HG03039 (cell line): ENCODE data around the gene NEU4.
"Not testable (repeated sequence)": the region's sequence is repeated elsewhere in the genome, so short reads cannot be mapped to it uniquely, and the experiment has no call there.

Source experiments
- ATAC-seq: cut with Tn5 transposase; IDR thresholded peaks from one replicate; pipeline ENCODE4 v1.9.1; 2021; ENCODE audit warnings: mild to moderate bottlenecking, moderate library complexity; ENCODE audit not compliant: unreplicated experiment

Gene NEU4

DNA sequence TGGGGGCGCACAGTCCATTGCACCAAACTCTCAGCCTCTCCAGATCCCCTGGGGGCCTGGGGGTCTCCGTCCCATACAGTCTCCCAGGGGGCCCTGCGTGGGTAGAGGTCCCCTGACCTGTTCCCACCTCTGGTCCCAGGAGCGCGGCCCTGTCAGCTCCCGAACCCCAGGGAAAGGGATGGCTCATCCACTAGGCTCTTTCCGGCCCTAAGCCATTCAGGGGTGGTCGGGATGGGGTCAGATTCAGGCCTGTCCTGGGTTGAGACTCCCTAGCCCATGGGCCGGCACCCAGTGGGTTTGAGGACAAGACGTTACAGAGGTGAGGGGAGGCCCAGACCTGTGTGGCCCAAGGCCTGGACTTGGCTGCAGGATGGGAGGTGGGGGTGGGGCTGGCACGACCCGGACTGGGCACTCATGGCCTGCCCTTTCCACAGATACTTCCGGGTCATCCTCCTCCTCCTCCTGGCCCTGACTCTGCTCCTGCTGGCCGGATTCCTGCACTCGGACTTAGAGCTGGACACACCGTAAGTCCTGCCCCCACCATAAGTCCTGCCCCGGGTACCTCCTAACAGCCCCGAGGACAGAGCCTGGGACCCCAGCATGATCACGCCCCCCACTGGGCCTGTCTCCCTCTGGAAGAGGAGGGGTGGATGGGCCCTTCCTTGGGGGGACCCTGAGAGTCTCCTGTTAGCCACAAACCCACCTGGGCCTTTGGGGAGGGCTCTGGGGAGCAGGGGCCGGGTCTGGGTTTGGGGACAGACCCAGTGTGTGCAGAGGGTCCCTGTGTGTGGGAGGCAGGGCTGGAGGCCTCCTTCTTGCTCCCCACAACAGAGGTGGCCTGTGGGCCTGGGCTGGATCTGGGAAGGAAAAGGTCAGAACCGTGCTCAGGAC lies 10.1 kb upstream of the NEU4 start:
- ATAC-seq = no peak

DNA sequence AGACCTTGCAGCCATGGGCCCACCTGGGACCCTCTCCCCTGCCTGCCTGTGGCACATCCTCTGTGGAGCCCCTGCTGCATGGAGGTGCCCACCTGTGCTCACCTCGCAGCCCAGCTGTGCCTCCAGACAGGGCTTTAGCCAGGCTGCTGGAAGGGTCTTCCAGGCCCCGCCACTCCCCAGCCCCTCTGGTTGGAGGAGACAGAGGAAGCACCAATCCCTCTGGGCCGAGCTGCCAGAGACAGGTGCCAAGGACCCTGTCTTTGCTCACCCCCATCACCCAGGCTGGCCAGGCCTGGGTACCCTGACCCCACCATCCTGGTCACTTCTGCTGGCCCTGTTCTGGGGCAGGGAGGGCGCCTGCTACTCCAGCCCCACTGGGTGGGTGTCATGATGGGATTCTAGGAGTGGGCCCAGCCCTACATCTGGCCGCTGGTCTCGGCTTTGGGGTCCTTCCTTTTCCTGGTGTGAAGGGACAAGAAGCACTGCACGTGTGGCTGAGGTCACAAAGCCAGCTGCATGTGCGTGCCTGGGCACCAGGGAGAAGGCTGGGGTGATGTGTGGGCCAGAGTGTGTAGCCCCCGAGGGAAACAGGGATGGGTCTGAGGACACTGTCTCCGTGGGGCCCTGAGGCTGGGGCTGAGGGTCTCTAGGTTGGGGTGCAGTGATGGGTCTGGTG lies 9.3 kb upstream of the NEU4 start:
- ATAC-seq = no peak

- not testable (repeated sequence) for ATAC-seq
These were observed 8.6 kb upstream of the NEU4 start for GRCh38 chr2:241800198-241800903.

DNA sequence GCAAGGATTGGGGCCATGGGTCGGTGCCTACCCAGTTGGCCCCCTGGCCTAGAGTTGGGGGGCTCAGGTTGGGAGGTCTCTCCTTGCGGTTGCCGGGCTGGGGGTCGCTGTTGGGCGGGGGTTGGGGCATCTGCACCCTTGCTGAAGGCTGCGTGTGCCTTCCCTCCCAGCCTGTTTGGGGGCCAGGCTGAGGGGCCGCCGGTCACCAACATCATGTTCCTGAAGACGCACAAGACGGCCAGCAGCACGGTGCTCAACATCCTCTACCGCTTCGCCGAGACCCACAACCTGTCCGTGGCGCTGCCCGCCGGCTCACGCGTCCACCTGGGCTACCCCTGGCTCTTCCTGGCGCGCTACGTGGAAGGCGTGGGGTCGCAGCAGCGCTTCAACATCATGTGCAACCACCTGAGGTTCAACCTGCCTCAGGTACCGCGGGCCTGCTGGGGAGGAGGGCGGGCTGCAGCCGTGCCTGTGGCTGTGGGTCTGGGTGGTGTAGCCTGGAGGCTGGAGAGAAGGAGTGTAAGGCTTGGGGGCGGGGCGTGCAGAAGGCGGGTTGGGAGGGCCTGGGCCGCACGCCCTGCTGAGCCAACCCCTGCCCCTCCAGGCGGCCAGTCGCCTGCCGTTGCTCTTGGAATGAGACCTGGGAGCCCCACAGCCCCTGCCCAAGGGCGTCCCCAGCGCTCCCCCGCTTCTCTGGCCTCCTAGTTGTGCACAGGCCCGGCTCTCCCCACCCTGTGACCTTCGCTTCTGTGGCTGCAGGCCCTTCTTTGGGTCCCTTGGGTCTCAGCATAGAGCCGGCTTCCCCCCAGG lies 7.2 kb upstream of the NEU4 start:
- no peak for ATAC-seq

- no peak for ATAC-seq
These were observed 6.3 kb upstream of the NEU4 start for GRCh38 chr2:241802421-241803318.

GRCh38 chr2:241803387-241804325 lies 5.3 kb upstream of the NEU4 start:
- ATAC-seq = no peak

- no peak for ATAC-seq
These were observed 4.4 kb upstream of the NEU4 start for GRCh38 chr2:241804326-241805229.

- ATAC-seq = not testable (repeated sequence)
These were observed 2.8 kb upstream of the NEU4 start for GRCh38 chr2:241806217-241806616.

DNA sequence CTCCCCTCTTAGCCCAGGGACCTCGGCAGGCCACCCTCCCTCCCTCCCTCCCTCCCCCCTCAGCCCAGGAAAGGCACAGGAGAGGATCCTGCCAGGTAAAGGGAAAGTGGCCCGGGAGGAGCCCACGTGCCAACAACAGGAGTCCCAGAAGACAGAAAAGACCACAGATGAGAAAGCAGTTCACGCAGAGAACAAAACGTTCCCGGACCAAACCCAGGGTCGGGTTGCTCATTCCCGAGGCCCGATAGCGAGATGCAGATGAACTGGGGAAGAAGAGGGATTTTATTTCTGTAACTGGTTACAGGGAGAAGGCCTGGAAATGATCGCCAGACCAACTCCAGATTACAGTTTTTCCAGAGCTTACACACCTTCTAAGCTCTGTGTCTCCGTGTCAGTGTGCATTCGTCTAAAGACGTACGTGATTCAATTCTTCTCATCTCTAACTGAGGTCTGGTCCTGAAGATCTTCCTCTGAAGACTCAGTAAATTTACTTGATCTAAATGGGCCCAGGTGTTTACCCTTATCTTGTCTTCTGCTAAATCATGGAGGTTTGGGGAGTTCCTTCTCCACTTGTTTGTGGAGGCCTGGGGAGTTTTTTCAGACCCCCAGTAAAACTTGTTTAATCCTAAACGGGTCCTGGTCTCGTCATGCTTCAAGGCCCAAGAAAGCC lies 807 bp upstream of the NEU4 start:
- no peak for ATAC-seq

DNA sequence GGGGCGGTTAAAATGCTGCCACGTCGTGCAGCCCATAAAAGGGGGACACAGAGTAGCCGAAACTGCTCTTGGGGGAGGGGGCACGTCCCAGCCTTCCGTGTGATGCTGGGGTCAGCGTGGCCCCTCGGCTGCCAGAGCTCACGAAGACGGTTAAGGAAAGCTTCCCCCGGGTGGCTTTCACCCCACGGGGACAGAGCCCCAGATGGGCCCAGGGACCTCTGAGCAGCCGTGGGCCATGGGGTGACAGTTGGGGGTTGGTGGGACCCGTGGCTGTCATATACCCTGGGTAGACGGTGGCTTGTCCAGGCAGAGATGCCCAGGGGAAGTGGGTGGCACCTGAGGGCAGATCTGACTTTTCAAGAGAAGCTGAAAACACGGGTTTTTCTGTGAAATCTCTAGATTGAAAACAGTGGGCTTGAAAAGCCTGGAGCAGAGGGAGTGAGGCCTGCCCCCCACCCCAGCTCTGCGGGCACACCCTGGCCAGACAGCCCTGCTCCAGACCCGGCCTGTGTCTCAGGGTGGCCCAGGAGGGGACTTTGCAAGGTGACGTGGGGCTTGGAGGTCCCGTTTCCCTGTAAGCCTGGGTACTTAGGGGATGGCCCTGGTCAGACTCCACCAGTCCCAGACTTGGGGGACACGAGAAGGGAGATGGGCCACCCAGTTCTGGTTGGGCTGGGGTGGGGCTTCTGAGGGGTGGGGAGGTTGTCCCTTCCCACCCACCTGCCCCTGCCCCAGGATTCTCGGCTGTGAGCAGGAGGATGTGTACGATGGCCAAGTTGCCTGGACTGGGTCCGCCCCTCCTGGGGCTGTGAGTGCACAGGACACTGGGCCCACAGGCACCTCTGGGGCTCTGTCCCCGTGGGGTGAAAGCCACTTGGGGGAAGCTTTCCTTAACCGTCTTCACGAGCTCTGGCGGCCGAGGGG lies 652 bp downstream of the NEU4 start:
- ATAC-seq = no peak

DNA sequence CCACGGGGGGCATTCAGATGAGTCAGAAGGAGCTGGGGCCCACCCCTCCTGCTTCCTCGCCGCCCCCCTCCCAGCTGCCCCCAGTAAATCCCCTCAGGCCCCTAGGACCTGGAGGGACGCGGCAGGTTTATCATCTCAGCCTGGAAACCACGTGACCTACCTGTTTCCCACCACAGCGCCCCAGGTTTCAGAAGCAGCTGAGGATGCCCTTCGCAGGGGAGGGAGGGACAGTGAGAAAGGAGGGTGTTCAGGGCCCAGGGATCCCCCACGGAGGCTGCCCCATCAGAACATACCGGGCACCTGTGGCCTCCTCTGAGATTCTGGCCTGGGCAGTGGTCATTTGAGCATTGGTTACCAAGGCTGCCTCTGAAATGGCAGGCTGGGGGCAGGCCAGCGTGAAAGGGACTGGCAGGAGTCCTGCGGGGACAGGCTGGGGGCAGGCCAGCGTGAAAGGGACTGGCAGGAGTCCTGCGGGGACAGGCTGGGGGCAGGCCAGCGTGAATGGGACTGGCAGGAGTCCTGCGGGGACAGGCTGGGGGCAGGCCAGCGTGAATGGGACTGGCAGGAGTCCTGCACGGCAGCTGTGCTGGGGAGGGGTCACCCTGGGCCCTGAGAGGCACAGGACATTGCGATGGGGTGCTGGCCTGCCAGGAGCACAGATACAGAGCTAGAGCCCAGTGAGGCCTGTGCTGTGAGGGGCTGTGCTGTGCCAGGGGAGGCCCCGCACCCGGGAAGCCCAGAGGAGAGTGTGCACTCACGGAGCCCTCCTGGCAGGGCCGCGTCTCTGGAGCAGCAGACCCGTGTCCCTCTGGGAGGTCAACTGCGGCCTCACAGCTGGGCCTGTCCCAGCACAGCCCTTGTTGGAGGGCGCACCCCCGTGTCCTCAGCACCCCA lies 1.6 kb downstream of the NEU4 start:
- no peak for ATAC-seq

GRCh38 chr2:241811201-241811951 lies 2.4 kb downstream of the NEU4 start:
- no peak for ATAC-seq

GRCh38 chr2:241811952-241812729 lies 3.1 kb downstream of the NEU4 start:
- ATAC-seq = no peak
